NCI-H1092 treated with DMSO at 0.1 percent for 48 hours (cell line): ENCODE data around the gene THEM4.
"Not testable (repeated sequence)": the region's sequence is repeated elsewhere in the genome, so short reads cannot be mapped to it uniquely, and the experiment has no call there.

Source experiments
- DNase-seq: peaks from one replicate; lab custom pipeline; 2025; lab: John Stamatoyannopoulos, UW

Gene THEM4

DNA sequence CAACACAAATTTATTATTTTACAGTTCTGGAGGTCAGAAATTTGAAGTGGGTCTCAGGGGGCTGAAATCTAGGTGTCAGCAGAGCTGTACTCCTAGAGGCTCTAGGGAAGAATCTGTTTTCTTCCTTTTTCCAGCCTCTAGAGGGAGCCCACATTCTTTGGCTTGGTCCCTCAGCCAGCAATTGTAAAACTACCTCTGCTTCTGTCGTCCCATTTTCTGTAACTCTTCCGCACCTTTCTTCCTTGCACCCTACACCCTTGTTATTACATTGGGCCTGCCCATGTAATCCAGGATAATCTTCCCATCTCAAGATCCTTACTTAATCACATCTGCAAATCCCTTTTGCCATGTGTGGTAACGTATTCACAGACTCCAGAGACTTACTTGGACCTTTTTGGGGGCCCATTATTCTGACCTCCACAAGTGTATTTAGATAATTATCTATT, 24.8 kb upstream of the THEM4 start:
- peak; percentile 64 for DNase-seq

DNA sequence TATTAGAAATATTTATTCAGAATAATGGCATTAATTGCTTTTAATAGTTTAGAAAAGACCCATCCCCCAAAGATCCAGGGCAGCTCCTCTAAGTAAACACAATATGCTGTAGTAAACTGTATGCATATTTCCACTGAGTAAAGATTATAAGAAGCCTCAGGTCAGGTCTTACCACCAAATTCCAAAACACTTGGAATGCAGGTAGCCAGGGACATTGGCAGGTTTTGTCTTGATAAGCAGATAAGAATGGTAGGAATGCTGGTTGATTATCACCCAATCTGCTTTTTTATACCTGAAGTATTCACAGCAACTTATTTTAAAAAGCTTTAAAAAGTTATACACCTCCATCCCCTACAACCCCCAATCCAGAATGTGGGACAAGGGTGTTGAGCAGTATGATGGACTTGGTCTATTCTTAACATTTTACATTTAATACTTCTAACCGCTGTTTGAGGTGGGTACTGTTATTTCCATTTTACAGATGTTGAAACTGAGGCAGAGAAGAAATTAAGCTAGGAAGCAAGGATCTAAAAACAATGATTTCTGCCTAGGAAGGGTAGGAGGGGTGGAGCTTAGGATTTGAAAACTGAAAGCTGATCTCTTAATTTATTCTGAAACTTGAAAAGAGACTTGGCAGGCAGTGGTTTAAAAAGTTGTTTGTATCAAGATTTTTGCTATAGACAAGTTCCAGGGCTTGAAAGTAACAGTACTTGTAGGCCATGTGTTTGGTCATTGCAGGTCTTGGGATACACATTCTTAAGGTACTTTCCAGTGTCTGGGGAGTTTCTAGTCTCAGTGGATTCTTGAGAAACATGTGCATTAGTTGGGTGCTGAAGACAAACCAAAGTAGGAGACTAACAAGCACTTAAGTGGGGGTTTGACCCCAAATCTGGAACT, 15.6 kb upstream of the THEM4 start:
- DNase-seq, result no peak

DNA sequence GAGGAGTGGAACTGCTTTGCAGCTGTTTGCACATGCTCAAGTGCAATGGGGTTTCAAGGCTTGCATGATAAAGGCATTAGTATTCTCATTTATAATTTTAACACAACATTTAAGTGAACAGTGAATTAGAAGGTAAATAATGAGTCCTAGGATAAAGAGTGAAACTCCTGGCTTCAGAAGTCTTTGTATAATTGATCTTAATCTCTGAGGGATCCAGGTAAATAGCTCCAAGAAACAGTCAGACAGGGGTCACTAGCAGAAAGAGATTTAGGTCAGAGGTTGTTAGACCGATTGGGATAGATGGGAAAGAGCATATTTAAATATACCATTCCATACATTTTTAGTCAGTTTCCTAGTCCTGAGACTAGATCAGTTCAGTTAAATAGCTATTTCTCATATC, 14.1 kb upstream of the THEM4 start:
- DNase-seq, result no peak

DNA sequence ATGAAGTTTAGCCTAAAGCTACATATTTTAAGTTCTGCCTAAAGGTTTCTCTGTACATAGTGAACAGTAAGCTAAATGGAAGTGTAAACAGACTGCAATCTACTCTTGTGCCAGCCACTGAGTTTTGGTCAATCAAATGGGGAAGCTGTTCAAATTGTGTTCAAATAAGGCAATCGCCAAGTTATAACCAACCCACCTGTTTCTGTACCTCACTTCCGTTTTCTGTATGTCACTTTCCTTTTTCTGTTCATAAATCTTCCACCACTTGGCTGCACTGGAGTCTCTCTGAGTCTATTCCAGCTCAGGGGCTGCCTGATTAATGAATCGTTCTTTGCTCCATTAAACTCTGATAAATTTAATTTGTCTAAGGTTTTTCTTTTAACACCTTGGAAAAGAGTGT, 10.8 kb upstream of the THEM4 start:
- no peak for DNase-seq

DNA sequence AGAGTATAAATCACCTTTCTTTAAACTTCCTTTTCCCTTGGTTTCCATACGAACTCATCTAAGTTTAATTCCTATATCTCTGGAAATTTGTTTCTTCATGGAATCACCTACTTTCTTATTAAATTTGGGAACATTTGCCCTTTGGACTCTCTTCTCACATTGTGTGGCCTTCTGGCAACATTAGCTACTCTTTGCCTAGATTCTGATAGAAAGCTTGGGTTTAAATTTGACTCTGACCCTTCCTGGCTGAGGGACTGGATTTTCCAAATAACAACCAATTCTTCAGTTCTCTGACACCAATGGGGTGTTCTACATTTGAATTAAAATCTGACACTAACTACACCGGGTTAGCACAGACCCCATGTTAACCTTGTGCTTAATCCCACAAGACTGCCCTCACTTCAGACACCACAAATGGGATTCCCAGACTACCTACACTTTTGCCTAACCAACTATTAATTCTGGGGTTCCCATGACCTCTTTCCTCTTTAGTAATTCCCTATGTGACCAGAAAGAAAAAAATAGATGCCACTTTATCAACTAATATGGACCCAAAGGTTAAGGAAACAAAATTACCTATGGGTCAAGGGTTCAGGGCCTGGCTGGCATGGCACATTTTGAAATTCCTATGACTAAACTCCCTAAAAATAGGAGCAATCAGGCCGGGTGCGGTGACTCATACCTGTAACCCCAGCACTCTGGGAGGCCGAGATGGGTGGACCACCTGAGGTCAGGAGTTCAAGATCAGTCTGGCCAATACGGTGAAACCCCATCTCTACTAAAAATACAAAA, 9.7 kb upstream of the THEM4 start:
- no peak for DNase-seq

DNA sequence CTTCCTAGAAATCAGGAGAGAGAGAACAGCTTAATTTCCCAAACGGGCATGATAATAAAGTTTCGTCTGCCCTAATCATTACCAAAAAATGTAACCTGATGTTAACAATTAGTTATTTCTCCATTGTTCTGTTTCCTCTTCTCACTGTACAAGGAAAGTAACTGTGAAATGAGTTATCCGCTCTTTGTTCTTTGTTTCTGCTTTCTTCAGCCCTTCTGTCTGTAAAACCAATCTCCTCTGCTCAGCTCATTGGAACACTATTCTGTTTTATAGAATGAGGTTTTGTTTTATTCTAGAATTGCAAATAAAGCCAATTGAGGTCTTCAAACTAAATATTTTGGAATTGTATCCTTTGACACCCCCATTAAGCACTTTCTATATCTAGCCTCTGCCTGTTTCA, 8.8 kb upstream of the THEM4 start:
- no peak for DNase-seq

DNA sequence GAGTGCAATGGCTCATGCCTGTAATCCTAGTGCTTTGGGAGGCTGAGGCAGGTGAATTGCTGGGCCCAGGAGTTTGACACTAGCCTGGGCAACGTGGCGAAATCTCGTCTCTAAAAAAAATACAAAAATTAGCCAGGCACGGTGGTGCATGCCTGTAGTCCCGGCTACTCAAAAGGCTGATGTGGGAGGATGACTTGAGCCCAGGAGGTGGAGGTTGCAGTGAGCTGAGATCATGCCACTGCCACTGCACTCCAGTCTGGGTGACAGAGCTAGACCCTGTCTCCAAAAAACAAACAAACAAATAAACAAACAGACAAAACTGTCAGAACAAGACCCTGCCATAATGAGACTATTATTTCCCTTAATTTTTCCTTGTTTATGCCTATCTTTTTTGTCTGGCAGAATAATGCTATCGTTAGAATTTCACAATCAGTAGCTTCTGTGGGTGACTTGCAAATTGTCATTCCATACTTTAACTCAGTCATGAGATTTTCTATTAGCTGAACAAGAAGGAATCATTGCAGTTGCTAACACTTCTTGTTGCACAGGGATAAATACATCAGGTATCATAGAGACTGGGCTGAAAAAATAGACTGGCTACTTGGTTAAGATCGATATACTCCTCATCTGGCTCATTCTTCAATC, 7.5 kb upstream of the THEM4 start:
- DNase-seq, result no peak

DNA sequence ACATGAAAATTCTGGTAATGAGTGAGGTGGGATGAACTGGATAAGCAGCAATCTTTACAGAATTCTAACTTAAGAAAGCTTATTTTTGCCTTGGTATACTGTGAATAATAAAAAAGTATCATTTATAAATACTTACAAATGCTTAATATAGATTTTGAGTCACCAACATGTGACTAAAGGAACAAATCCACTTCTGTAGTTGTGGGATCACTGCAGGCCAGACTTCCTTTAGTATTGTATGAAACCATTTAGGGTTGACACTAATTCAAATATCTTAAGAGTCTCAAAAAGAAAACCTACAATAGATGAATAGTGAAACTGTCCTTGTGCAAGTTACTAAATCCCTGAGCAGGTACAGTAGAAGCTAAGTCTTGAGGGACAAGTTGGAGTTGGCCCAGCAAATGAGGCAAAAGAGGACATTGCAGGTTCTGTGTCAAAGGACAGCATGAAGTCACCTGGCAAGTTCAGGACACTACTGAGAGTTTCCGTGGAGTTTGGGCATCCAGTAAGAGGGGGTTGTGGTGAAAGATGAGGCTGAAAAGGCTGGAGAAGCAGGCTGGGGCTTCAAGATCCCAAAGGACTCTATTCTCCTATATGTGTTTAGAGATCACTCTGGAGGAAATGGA, 5.9 kb upstream of the THEM4 start:
- no peak for DNase-seq

DNA sequence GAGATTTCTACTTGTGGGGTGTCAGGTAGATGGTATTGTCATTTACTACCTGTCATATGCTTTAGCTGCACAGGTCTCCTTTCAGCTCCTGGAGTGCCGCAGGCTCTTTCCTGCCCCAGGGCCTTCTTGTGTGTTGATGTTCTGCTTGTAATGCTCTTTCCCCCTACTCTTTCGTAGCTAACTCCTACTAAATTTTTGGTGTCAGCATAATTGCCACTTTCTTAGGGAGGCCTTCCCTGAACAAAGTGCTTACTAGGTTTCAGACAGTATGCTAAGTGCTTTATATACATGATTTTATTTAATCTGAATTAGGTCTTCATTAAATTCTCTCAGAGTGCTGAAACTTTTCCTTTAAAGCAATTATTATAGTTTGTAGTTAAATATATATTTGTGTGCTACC, 4.8 kb upstream of the THEM4 start:
- no peak for DNase-seq

DNA sequence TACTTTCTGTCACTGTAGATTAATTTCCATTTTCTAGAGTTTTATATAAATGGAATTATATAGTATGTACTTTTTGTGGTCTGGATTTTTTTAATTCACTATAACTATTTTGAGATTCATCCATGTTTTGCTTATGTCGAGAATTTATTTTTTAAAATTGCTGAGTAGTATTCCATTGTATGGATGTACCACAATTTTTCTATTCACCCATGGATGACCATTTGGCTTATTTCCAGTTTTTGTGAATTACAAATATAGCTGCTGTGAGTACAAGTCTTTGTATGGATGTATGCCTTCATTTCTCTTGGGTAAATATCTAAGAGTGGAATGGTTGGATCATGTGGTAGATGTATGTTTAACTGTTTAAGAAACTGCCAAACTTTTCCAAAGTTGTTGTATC, 3.7 kb upstream of the THEM4 start:
- DNase-seq, result no peak

DNA sequence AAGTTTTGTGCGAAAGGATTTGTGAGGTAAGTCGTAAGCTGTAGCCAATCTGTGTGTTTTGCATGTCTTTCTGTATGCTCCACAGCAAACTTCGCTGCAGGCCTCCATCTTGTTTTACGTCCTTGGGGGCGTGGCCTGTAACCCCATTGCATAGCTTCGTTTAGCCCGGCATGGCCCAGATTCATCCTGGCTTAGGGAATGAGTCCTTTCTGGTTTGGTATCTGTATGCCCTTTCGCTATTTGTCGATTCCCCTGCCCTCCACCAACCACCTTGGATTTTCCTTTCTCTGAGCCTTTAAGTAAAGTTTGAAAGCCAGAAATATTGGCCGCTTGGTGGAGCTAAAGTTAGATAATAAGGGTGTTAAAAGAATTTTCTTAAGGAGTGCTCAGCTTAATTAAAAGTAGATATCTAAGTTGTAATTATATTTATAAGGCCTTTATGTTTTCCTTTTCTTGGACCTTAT, 1.1 kb downstream of the THEM4 start:
- no peak for DNase-seq

DNA sequence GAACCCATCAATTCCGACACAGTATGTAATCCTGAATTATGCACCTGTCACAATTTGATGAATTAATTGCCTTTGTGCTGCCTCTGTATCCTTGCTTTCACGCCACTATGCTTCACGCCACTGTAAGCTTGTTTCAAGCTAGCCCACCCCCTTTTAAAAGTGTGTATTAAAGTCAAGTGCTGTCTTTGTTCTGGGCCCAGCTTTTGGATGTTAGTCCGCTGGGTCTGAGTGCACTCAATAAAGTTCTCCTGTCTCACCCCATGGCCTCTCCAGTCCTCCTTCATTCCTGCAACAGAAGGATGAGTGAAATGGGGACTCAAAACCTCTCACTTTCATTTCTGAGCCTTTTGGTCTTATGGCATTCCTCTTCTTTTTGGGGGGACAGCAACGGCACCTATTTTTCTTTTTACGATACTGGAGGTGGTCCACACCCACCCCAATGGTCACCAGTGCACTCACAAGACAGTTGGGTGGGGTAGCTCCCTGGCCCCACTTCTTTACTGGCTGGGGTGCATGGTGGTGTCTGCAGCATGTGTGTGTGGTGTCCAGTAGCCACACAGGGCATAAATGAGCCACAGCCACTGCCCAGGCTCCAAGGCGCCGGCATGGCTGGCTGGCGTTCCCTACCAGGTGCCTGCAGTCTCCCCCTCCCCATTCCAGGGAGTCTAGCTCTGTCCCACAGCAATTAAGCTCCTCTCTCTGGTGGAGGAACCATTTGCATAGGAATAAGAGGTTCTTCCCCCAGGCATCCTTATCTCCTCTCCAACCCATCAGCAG, 1.8 kb downstream of the THEM4 start:
- DNase-seq, result no peak

DNA sequence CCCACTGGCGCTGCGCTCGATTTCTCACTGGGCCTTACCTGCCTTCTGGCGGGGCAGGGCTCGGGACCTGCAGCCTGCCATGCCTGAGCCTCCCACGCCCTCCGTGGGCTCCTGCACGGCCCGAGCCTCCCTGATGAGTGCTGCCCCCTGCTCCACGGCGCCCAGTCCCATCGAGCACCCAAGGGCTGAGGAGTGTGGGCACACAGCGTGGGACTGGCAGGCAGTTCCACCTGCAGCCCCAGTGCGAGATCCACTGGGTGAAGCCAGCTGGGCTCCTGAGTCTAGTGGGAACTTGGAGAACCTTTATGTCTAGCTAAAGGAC, 3.0 kb downstream of the THEM4 start:
- DNase-seq, result not testable (repeated sequence)

DNA sequence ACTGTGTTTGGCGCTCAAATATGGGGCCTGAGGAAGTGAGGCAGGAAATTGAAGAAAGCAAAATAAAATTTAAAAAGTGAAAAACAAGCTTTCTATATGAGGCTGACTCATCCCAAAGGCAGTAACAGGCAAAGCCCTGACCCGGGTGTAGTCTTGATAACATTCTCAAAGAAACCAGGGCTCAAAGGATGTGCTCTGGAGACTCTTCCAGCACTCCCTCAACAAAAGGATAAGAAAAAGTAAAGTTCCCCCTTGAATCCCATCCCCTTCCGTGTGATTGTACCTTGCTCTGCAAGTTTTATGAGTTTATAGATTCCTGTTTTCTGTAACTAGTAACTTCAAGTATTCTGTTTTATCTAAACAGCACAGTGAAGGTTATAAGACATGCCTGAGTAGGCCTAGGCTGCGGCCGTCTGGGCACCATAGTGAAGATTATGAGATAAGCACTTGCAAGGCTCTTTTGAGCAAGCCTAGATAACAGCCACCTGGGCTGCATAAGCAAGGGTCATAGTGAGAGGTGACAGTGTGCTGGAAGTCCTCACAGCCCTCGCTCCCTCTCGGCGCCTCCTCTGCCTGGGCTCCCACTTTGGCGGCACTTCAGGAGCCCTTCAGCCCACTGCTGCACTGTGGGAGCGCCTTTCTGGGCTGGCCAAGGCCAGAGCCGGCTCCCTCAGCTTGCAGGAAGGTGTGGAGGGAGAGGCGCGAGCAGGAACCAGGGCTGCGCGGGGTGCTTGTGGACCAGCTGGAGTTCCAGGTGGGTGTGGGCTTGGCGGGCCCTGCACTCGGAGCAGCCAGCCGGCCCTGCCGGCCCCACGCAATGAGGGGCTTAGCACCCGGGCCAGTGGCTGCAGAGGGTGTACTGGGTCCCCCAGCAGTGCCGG, 3.6 kb downstream of the THEM4 start:
- not testable (repeated sequence) for DNase-seq

DNA sequence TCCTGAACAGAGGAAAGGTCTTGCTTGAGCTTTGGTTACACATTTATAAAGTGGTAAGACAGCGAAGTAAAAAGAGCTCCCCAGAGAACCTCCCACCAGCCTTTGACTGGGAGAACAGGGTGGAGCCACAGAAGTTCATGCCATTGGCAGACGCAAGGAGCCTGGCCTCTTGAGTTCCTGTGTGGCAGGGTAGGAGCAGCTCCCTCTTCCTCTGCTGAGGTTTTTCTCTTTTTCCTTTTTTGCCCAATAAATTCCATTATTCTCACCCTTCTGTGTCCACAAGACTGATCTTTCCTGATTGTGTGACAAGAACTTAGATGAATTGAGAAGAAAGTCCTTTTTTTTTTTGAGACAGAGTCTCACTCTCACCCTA, 4.3 kb downstream of the THEM4 start:
- no peak for DNase-seq

DNA sequence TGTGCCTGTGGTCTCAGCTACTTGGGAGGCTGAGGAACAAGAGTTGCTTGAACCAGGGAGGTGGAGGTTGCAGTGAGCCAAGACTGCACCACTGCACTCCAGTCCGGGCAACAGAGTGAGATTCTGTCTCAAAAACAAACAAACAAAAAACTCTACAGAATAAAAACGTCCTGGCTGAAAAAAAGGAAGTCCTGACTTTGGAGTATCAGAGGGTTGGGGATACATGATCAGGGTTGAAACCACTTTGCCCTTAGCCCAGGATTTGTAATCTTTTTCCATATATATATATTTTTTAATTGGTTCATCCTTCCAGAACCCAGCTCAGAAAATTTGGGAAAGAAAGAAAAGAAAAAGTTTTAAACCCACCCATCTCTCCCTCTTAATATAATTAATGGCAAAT, 6.5 kb downstream of the THEM4 start:
- no peak for DNase-seq

DNA sequence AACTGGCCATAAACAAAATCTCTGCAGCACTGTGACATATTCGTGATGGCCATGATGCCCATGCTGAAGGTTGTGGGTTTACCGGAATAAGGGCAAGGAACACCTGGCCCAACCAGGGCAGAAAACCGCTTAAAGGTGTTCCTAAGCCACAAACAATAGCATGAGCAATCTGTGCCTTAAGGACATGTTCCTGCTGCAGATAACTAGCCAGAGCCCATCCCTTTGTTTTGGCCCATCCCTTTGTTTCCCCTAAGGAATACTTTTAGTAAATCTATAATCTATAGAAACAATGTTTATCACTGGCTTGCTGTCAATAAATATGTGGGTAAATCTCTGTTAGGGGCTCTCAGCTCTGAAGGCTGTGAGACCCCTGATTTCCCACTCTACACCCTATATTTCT, 8.5 kb downstream of the THEM4 start:
- DNase-seq, result not testable (repeated sequence)

DNA sequence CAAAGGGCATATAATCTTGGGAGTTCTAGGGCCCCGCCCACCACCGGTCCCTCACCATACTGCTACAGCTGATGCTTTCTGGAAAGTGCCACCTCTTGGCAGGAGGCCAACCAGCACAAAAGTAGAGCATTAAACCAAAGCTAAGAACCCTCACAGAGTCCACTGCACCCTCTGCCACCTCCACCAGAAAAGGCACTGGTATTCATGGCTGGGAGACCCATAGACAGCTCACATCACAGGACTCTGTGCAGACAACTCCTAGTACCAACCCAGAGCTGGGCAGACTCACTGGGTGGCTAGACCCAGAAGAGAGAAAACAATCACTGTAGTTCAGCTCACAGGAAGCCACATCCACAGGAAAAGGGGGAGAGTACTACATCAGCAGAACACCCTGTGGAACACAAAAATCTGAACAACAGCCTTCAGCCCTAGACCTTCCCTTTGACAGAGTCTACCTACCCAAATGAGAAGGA, 10.8 kb downstream of the THEM4 start:
- DNase-seq, result no peak

DNA sequence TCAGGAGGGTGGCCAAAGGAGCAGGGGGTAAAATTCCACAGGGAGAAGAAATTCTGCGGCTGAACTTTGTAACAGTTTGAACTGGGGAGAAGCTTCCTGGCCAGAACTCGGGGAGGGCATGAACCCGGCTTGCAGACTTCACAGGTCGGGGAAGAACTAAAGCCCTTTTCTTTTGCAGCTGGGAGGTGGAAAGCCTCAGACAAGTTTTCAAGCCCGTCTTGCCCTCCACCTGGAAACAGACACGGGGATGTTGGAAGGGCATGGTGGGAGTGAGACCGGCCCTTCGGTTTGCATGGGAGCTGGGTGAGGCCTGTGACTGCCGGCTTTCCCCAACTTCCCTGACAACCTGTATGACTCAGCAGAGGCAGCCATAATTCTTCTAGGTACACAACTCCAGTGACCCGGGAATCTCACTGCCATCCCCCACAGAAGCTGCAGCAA, 11.3 kb downstream of the THEM4 start:
- DNase-seq, result no peak

DNA sequence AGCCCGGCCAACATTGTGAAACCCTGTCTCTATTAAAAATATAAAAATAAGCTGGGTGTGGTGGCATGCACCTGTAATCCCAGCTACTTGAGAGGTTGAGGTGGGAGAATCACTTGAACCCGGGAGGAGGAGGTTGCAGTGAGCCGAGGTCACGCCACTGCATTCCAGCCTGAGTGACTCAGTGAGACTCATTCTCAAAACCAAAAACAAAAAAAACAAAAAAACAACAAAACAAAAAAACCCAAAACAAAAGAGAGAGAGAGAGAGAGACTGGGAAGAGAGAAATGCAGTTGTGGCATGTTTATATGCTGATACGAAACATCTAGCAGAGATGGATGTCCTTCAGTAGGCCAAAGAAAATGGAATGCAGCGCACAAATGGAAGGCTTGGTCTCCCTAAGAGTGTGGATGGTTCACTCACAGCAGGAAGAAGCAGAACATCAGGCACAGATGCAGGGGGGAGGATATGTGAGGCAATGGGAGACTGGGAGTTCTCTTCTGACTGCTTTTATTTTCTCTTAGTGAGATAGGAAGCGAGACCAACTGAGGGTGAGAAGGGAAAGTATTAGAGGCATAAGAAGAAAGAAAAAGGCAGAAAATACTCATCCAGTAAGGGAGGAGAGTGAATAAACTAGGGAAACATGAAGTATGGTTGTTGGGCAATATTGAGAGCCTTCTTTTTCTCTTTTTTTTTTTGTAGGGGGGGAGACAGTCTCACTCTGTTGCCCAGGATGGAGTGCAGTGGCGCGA, 16.0 kb downstream of the THEM4 start:
- DNase-seq, result no peak
